HG03066 (cell line): ENCODE data around the gene GUCY2D.

Experiments
- ATAC-seq: cut with Tn5 transposase; IDR thresholded peaks from one replicate; pipeline ENCODE4 v1.9.1; 2021; ENCODE audit warnings: low read depth; ENCODE audit not compliant: unreplicated experiment

GUCY2D gene

DNA sequence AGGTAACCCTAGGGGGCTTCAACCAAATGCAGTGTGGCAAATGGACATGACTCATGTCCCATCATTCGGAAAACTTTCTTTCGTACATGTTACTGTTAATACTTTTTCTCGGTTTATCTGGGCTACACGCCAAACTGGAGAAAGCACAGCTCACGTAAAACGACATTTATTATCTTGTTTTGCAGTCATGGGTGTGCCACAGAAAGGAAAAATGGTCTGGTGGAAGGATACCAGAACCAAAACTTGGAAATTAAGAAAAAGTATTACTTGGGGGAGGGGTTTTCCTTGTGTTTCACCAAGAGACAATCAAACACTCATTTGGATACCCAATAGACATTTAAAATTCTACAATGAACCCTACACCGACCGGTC lies 60.0 kb downstream of the GUCY2D start:
- no peak for ATAC-seq

DNA sequence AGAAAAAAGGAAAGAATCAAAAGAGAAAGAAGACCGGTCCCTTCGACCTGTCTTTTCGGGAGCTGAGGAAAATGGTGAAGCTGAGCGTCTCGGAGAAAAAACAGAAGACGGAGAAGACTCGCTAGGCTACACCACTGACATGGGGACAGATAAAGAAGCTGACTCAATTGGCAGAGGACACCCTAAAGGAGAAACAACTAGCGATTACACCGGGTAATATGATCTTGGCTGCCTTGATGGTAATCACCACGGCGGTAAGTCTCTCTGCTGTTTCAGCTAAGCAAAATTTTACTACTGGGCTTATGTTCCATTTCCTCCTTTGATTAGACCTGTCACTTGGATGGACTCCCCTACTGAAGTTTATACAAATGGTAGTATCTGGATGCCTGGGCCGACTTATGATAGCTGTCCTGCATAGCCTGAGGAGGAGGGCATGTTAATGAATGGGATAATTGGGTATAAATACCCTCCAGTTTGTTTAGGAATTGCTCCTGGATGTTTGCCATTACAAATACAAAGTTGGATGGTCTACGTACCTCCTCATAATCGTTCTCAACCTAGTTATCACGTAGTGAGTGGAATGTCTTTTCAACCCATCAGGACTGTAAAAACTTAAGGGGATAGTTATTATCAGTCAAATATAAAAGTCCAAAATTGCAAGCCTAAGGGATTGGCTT lies 60.5 kb downstream of the GUCY2D start:
- no peak for ATAC-seq

DNA sequence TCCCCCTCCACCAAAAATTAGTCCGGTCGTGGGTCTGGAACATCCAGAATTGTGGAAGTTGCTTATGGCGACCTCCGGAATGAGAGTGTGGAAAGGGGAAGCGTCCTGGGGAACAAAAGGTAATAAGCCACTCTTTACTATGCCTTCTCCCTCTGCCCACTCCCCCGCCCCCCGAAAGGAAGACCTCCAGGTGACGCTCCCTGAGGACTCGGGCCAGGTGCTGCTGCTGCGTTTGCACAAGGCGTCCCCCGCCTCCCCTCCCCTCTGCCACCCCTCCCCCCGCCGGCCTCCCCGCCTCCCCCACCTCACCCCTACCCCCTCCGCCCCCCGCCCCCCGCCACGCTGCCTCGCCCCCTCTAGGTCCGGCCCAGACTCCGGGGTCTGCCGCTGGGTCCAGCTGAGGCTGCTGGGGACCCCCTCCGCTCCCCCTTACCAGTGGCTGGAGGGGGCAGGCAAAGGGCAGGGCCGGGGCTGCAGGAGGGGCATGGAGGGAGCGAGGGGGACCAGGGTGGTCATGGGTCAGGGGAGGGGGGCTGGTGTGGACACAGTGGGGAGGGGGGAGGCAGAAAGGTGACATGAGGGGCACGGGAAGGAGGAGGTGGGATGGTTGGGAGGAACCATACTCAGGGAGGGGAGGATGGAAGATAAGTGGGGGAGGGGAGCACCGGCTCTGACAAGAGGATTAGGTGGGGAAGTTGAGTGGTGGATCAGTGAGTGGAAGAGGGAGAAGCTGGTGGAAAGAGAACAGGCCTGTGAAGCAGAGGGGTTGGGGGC lies 61.5 kb downstream of the GUCY2D start:
- ATAC-seq: no peak

DNA sequence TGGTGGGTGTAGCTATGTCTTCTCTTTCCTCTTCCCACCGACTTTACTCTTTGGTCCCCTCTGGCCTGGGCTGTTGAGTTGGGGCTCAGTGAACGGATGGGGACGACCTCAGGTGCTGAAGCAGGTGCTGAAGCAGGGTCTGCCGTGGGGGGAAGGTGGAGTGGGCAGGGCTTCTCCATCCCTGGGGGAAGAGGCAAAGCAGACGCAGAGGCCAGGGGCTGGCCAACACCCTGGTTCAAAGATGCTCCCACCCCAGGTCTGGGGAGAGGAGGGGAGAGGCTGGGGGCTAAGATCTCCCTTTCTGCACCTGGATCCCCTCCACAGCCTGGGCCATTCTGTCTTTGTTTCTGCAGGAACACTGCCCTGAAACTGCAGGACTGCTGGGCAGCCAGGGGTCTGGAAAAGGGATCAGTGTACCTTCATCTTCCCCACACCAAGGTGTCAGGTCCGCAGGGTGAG lies 62.2 kb downstream of the GUCY2D start:
- no peak for ATAC-seq

DNA sequence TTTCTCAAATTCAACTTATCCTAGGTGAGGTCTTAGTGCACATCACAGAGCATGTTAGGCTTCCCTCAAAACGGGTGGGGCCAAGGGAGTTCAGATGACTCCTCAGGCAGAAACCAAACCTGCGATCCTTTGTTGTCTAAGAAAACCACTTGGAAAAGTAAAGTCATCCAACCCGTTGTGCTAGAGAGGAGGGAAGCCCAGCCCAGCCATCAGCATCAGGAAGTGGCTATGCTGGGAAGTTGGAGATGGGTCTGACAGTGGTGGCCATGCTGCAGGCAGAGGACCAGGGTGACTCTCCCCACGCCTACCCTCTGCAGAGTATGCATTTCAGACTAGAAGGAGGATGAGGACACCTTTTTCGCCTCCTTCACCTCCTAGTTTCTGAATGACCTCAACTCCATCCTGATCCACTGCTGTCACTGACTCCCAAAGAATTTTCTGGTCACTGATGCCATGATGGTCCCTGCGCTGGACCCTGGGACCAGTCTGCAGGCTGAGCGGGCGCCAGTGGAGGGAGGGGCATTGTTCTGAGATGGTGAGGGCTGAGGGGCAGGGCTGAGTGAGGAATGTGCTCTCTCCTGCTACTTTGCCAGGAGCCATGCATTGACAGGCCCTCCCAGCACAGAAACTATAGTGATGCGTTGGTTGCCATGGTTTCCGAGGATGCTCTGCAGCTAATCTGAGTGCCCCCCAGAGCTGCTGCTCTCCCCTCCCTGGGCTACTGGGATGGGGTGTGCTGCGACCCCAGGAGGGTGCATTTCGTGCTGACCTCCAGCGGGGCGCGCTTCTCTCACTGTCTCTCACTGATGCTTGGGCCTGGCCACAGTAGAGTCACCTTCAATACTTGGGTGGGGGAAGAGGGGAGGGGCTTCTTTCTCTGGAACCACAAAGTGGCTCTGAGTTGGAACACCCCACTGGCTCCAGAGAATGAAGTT lies 64.7 kb downstream of the GUCY2D start:
- ATAC-seq: no peak

DNA sequence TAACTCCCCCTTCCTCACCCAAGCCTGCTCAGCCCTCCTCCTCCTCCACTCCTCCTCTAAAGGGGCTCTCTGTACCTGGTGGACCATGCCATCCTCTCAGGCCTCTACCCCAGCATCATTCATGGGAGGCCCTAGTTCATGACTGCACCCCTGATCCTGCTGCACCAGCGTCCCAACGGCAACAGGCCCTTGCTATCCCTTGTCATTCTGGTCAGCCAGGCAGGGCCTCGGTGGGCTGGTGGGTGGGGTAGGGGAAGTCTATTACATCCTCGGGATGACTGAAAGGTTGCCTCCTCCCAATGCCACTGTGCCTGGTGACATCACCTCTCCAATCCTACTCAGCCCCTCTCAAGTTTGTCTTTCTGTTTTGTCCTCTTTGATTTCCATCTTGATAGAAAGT lies 65.4 kb downstream of the GUCY2D start:
- ATAC-seq: no peak

DNA sequence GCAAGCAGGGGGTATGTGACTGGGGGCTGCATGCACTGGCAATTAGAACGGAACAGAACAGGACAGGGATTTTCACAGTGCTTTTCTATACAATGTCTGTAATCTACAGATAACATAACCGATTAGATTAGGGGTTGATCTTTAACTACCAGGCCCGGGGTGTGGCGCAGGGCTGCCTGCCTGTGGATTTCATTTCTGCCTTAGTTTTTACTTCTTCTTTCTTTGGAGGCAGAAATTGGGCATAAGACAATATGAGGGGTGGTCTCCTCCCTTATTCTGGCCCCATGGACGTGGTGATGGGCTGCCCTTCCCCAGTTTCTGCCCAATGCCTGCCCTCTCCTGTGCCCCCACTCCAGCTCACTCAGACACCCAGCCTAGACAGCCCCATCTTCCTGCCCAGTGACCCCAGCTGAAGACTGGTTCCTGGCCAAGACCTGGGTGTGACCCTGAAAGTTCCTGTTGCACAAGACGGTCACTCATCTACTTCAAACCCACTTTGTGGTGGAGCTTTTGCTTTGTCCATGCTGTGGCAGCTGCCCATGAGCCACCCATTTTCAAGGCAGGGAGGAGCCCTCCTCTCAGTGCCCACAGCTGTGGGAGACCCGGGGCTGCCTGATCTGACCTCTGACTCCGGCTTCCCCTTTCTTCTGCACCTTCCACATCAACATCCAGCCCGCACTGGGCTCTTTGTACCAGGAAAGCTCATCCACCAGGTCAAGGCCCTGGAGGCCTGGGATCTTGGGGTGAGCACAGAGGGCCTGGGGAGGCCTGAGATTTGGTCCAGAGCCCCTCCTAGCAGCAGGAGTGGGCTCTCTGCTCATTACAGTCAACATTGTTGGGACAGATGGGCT lies 66.5 kb downstream of the GUCY2D start:
- no peak for ATAC-seq

DNA sequence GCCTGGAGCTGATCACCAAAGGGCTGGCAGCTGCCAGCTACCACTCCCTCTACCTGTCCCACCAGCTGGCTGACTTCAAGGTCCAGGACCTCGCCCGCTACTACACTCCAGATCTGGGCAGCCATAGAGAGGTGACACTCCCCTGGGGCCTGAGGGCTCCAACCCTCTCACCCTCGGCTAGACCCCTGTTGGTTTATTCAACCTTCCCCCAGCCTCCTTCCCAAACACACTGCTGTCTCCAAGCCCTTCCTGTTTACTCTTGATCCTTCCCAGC lies 67.1 kb downstream of the GUCY2D start:
- ATAC-seq: no peak
